Muscle layer of colon (tissue), 2 donors: Measurements from ENCODE around the gene LGALS3BP.
A peak's percentile ranks its signal among the peaks of the same experiment; 100 is the strongest.

Experiments used
- H3K27ac ChIP-seq: one replicate; pipeline ENCODE4 v1.7.0; 2013; ENCODE audit warnings: low read depth, mild to moderate bottlenecking, low read length, moderate library complexity
- H3K27me3 ChIP-seq, 2 donors: one replicate each; pipeline ENCODE4 v1.7.0; 2013; ENCODE audit warnings: low read length in 2 of 2, mild to moderate bottlenecking in 2 of 2; ENCODE audit not compliant: insufficient read depth in 2 of 2, control insufficient read depth in 1 of 2
- H3K36me3 ChIP-seq: one replicate; pipeline ENCODE4 v1.7.0; 2013; ENCODE audit warnings: mild to moderate bottlenecking, low read length; ENCODE audit not compliant: insufficient read depth
- H3K4me1 ChIP-seq: one replicate; pipeline ENCODE4 v1.7.0; 2013; ENCODE audit warnings: mild to moderate bottlenecking, low read length; ENCODE audit not compliant: insufficient read depth
- H3K4me3 ChIP-seq, 2 donors: one replicate each; pipeline ENCODE4 v1.7.0; 2013; ENCODE audit warnings: low read length in 2 of 2, low read depth in 1 of 2, mild to moderate bottlenecking in 1 of 2, moderate library complexity in 1 of 2
- H3K9ac ChIP-seq: one replicate; pipeline ENCODE4 v1.7.0; 2013; ENCODE audit warnings: low read length
- H3K9me3 ChIP-seq: one replicate; pipeline ENCODE4 v1.7.0; 2013; ENCODE audit warnings: mild to moderate bottlenecking, low read length
- donor health status: abdominal sarcoma.
- donor health status: Adenocarcinoma of cecum.

The LGALS3BP gene

GRCh38 chr17:78979780-78980623 is at the start of gene LGALS3BP:
Gene LGALS3BP (minus strand): TSS chr17:78979923. CDS start chr17:78977191, 2,732 bp downstream.
- peak within 1 kb of the TSS; percentile 5 for H3K9ac ChIP-seq
- no peaks in the 10 kb centered on the region for H3K27me3 ChIP-seq
- peak within 1 kb of the TSS; percentile 48 for H3K27ac ChIP-seq
- H3K4me1 ChIP-seq = peaks cover 46% of the 10 kb centered on the region
- H3K36me3 ChIP-seq = no peaks in the 10 kb centered on the region
- H3K4me3 ChIP-seq = peak within 1 kb of the TSS in 1 of 2 donors; percentile 52
- H3K9me3 ChIP-seq = no peaks in the 10 kb centered on the region

GRCh38 chr17:79028496-79029326 is 49.0 kb upstream of the LGALS3BP start:
- peaks cover 0 to 19% of the 10 kb centered on the region in 2 donors for H3K27me3 ChIP-seq
- H3K4me1 ChIP-seq = peaks cover 40% of the 10 kb centered on the region
- H3K9me3 ChIP-seq = no peaks in the 10 kb centered on the region
- no peak overlapping the region for H3K4me3 ChIP-seq
- no peak overlapping the region for H3K27ac ChIP-seq
- no peaks in the 10 kb centered on the region for H3K36me3 ChIP-seq
- no peak overlapping the region for H3K9ac ChIP-seq

GRCh38 chr17:79027925-79028491 is 48.3 kb upstream of the LGALS3BP start:
- Histone ChIP-seq H3K27ac (no peak overlapping the region), H3K4me1 (peaks cover 40% of the 10 kb centered on the region), H3K9me3 (no peaks in the 10 kb centered on the region), H3K4me3 (no peak overlapping the region), H3K9ac (no peak overlapping the region), H3K36me3 (no peaks in the 10 kb centered on the region), H3K27me3 (peaks cover 0 to 19% of the 10 kb centered on the region in 2 donors)

GRCh38 chr17:79027274-79027924 is 47.7 kb upstream of the LGALS3BP start:
- Histone ChIP-seq H3K4me1 (peaks cover 40% of the 10 kb centered on the region), H3K9ac (no peak overlapping the region), H3K9me3 (no peaks in the 10 kb centered on the region), H3K4me3 (no peak overlapping the region), H3K27me3 (peaks cover 0 to 19% of the 10 kb centered on the region in 2 donors), H3K36me3 (no peaks in the 10 kb centered on the region), H3K27ac (no peak overlapping the region)

- Histone ChIP-seq H3K36me3 (no peaks in the 10 kb centered on the region), H3K4me3 (no peak overlapping the region), H3K9ac (no peak overlapping the region), H3K4me1 (peaks cover 40% of the 10 kb centered on the region), H3K27me3 (peaks cover 0 to 19% of the 10 kb centered on the region in 2 donors), H3K27ac (no peak overlapping the region), H3K9me3 (no peaks in the 10 kb centered on the region)
Measured at GRCh38 chr17:79026376-79027273, 46.9 kb upstream of the LGALS3BP start.

- peak overlapping the region; percentile 79 for H3K27ac ChIP-seq
- peak overlapping the region; percentile 53 to 72 for H3K4me3 ChIP-seq
- H3K9me3 ChIP-seq = no peaks in the 10 kb centered on the region
- no peak overlapping the region for H3K9ac ChIP-seq
- H3K36me3 ChIP-seq = no peaks in the 10 kb centered on the region
- H3K27me3 ChIP-seq = peaks cover 0 to 19% of the 10 kb centered on the region in 2 donors
- peaks cover 49% of the 10 kb centered on the region for H3K4me1 ChIP-seq
Measured at GRCh38 chr17:79024901-79025737, 45.4 kb upstream of the LGALS3BP start.

- peaks cover 0 to 19% of the 10 kb centered on the region in 2 donors for H3K27me3 ChIP-seq
- no peaks in the 10 kb centered on the region for H3K9me3 ChIP-seq
- H3K4me3 ChIP-seq = peak within 1 kb of the TSS; percentile 53 to 72
- peaks cover 56% of the 10 kb centered on the region for H3K4me1 ChIP-seq
- peak within 1 kb of the TSS; percentile 32 for H3K27ac ChIP-seq
- no peaks in the 10 kb centered on the region for H3K36me3 ChIP-seq
- H3K9ac ChIP-seq = no peak within 1 kb of the TSS
Measured at GRCh38 chr17:79023886-79024771, 44.4 kb upstream of the LGALS3BP start, which contains the start of gene C1QTNF1. Gene C1QTNF1 (plus strand): TSS chr17:79024169. CDS start chr17:79043969, 19,800 bp downstream.

- H3K4me3 ChIP-seq = peak overlapping the region in 1 of 2 donors; percentile 72
- no peak overlapping the region for H3K27ac ChIP-seq
- H3K4me1 ChIP-seq = peaks cover 54% of the 10 kb centered on the region
- no peak overlapping the region for H3K9ac ChIP-seq
- no peaks in the 10 kb centered on the region for H3K9me3 ChIP-seq
- H3K36me3 ChIP-seq = no peaks in the 10 kb centered on the region
- peaks cover 0 to 19% of the 10 kb centered on the region in 2 donors for H3K27me3 ChIP-seq
Measured at GRCh38 chr17:79023180-79023705, 43.5 kb upstream of the LGALS3BP start.

GRCh38 chr17:79022507-79022991 is 42.8 kb upstream of the LGALS3BP start:
- peaks cover 47% of the 10 kb centered on the region for H3K4me1 ChIP-seq
- H3K27ac ChIP-seq = no peak overlapping the region
- no peaks in the 10 kb centered on the region for H3K9me3 ChIP-seq
- no peak overlapping the region for H3K9ac ChIP-seq
- peaks cover 0 to 16% of the 10 kb centered on the region in 2 donors for H3K27me3 ChIP-seq
- no peak overlapping the region for H3K4me3 ChIP-seq
- no peaks in the 10 kb centered on the region for H3K36me3 ChIP-seq
